NCI-H2227 treated with DMSO at 0.1 percent for 48 hours (cell line): ENCODE results near the gene NEURL3.

ENCODE experiments used
- DNase-seq: peaks from one replicate; lab custom pipeline; 2025; lab: John Stamatoyannopoulos, UW

Gene NEURL3

GRCh38 chr2:96527286-96528005, 22.3 kb upstream of the NEURL3 start:
- no peak for DNase-seq

DNA sequence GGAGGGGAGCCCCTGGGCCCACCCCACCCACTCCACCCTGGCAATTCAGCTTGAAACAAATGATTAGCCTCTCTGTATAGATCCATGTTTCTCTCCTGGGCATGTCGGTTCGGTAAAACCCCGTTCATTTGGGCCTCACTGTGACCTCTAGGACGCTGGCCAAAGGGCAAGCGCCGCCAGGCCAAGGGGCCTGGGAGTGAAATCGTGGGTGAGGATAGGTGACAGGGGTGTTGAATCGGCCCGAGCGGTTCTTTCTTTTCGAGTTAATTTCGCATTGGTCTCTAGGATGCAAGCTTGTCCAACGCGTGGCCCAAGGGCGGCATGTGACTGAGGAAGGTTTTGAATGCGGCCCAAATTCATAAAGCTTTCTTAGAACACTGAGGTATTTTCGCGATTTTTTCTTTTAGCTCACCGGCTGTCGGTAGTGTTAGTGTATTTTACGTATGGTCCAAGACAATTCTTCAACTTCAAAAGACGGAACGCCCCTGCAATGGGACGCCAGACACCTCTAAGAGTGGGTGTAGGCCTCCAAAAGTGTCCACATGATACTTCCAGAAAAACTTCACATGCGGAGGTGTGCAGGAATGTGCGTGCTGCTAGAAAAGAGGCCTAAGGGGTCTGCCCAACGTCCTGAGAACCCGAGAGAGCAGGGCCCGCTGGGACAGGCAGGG, 21.6 kb upstream of the NEURL3 start:
- no peak for DNase-seq

GRCh38 chr2:96526101-96526591, 21.0 kb upstream of the NEURL3 start:
- no peak for DNase-seq

- no peak for DNase-seq
These were observed 20.0 kb upstream of the NEURL3 start for GRCh38 chr2:96525211-96525507.

DNA sequence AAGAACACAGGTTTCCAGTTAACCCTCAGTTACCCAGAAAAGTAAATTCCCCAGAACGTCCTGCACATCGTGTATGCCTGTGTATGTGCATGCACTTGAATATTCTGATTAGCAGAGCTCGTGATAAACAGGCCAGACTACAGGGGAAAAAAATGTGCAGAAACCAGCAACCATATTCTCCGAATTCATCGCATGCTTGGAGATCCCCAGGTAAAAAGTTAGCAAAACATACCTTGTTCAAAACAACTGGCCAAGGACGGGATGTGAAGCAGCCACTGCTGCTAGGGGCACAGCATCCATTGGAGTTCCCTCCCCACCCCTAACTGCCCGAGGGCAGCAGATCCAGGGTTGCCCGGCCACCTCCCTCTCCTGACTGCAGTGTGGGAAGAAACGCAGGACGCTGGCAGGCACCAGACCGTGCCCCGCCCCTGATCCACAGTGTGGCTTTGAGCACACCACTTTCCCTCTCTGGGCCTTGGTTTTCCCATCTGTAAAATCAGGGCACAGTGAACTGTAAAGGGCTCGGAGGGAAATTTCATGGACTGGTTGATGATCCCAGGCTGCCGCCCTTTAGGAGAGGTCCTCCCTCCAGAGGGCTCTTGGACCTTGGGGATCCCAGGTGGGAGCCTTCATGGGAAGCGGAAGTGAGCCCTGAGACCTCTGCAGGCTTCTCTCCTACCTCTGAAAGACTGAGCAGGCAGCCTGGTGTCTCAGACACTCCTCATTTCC, 19.5 kb upstream of the NEURL3 start:
- no peak for DNase-seq

- DNase-seq: no peak
These were observed 18.7 kb upstream of the NEURL3 start for GRCh38 chr2:96523659-96524481.

- DNase-seq: no peak
These were observed 17.4 kb upstream of the NEURL3 start for GRCh38 chr2:96522304-96523203.

- no peak for DNase-seq
These were observed 16.1 kb upstream of the NEURL3 start for GRCh38 chr2:96521219-96521618.

DNA sequence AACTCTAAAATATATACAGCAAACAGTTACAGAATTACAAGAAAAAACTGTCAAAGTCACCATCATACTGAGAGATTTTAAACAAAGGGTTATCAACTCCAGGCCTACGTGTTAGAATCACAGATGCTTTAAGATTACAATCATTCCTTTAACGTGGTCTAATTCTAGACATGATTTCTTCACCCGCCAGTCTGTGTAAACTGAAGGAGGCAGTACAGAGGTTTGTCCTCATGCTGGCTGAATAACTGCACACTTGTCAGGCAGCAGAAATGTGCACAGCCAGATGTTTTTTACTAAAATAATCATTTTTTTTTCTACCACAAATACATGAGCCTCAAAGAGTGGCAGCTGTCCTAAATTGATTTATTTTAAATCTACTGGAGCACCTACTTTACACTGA, 15.5 kb upstream of the NEURL3 start:
- no peak for DNase-seq

- no peak for DNase-seq
These were observed 15.1 kb upstream of the NEURL3 start for GRCh38 chr2:96520231-96520630.

DNA sequence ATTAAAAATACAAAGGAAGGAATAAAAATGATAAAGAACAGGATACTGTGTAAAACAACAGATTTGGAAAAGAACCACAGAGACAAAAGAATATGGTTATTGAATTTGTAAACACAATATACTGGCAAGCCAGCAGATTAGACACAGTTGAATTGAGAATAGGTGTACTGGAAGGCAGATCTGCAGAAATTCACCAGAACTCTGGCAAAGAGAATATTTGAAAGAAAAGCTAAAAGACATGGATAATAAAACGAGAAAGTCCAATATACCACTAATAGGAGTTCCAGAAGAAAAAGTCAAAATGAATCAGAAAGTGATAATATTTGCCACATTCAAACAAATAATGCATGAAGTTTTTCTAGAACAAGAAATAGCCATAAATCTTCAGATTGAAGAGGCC, 11.9 kb upstream of the NEURL3 start:
- DNase-seq: no peak

DNA sequence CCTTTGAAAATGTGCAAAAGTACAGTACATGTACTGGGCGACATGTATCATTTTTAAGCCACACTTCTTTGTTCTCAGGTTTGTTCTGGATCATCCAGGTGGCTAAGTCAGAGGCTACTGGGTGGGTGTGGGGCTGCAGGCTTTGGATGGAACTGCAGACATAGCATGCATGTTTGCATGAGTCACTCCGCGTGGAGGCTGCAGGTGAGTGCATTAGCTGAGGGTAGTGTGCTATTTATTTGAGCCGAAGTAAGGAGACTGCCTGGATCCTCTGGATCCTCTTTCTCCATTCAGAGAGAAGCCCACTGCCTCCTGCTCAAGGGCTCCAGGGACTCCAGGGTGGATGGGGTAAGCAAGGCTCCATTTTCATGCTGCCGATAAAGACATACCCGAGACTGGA, 9.4 kb upstream of the NEURL3 start:
- DNase-seq: no peak

- no peak for DNase-seq
These were observed 7.2 kb upstream of the NEURL3 start for GRCh38 chr2:96512341-96512740.

- DNase-seq: no peak
These were observed 6.7 kb upstream of the NEURL3 start for GRCh38 chr2:96511851-96512250.

GRCh38 chr2:96510931-96511595, 5.9 kb upstream of the NEURL3 start:
- no peak for DNase-seq

- no peak for DNase-seq
These were observed 4.7 kb upstream of the NEURL3 start for GRCh38 chr2:96509847-96510230.

GRCh38 chr2:96509114-96509846, 4.1 kb upstream of the NEURL3 start:
- peak; percentile 74 for DNase-seq

DNA sequence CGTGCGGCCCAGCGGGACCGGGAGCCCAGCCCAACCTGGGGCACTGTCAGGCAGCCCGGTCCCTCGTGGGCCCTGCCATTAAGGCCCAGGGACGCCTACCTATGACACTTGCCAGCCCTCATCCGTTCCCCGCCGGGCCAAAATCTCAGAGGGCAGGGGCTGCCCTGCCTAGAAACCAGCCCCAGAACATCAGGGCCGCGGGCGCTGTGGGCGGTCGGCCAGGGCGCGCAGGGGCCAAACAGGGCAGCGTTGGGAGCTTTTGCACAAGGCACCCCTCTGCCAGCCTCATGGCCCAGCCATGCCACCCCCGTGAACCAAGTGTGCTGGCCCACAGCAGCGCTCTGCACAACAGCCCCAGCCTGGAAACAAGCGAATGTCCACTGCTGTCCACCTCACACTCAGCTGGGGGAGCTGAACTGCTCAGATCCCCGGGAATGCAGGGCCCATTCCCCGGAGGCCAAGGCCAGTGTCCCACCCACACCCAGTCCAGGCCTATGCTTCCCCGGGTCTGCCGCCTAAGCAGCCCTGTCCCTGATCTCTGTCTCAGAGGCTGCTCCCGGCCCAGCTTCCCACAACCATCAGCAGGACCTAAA, 3.5 kb upstream of the NEURL3 start:
- DNase-seq: no peak

DNA sequence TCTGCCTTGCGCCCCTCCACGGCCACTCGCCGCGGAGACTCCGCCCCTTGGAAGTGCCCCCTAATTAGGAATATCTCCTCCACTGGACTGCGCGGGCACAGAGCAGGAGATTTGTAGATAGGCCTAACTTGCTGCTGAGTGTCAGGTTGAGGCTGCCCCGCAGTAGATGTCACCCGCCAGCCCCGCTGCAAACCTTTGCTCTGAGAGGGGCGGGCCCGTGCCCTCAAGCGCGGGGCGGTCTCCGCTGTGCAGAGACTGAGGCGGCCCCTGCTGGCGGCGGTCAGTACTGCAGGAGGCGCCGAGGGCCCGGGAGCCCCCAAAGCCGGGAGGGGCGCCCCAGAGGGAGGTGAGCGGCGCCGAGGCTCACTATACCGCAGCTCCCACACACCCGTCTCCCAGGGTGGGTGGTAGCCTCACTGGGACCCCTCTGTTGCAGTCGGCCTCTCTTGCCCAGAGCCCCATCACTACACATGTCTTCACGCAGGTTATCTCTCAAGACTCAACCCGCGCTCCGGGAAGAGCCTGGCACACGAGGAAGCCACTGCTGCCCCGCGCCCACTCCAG, 2.9 kb upstream of the NEURL3 start:
- DNase-seq: peak; percentile 10
